Measurements from ENCODE around the gene AFF3.
"Not testable (repeated sequence)": the region's sequence is repeated elsewhere in the genome, so short reads cannot be mapped to it uniquely, and the experiment has no call there.

Gene AFF3

DNA sequence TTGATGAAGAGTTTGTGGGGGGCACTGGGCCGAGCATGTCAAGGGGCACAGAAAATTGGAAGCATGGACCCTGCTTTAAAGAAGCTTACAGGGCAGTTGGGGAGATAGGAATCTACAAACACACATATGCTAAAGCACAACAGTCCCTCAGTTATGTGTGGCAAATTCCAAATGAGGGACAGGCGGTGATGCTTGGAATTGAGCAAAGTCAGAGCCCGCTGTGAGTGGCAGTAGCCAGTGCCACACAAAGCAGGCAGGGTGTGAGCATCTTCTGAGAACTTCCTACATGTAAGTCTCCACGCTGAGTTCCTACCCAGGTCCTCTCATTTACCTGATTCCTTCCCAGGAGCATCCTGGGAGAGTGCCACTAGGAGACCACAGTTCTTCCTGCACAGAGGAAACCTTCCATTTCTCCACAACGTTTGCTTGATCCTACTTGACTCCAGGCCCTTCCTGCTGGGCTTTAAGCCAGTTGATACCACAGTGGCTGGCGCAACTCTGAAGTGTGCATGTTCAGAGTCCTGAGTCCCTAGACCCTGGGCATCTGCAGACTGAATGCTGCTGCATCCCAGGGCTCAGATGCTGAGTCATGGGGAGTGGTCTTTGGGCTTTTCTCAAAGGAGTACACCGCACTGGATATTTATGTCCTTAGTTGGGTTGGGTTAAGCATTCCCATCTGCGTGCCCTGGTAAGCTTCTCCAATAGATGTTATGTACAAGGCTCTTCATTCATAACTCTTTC lies 365.3 kb downstream of the AFF3 start:
- DNase-seq, result no peak

DNA sequence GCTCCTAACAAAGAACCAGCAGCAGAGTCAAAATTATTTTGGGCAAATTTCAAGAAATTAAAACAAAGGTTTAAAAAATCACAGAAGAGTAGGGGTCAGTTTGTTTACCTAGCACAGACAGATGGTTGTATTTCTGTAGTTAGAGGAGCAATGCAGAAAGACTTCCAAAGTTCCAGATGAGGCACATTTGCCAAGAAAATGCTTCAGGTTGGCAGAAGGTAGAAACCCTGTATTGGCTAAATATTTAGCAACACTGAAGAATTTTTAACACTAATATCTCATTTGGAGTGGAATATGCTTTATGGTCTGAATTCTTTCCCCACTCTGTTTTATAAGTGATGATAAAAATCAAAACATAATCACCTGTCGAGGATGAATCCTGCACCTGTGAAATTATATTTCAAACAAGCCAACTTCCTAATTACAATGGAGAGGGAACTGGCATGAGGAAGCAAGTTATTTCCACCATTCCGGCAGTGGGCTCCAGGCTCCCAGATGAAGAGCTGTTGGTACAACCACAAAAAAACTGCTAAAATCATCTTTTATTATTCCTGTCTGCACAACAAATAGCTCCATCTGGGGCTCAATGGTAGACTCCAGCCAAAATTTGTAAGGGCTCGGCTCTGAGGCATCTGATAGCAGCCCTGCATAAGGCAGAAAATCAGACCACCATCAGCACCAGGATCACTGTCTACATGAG lies 366.0 kb downstream of the AFF3 start:
- DNase-seq, result no peak

DNA sequence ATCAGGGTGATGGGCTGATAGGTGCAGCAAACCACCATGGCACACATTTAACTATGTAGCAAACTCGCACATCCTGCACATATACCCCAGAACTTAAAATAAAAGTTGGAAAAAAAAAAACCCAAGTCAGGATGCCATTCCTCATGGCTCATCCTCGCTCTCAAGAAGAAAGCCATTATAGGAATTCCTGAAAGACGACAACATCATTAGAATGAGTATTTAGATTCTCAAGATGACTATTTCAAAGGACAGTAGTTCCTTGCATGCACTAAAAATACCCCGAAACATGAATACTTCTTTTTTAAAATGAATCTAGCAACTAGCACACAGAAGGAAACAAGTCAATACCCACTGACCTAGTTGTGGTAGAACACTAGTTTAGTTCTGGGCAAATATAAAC lies 366.8 kb downstream of the AFF3 start:
- no peak for DNase-seq

DNA sequence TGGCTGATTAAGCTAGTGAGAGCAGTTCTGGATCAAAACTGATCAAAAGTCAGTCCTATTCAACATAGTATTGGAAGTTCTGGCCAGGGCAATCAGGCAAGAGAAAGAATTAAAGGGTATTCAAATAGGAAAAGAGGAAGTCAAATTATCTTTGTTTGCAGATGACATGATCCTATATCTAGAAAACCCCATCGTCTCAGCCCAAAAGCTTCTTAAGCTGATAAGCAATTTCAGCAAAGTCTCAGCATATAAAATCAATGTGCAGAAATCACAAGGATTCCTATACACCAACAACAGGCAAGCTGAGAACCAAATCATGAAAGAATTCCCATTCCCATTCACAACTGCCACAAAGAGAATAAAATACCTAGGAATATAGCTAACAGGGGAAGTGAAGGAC lies 368.7 kb downstream of the AFF3 start:
- DNase-seq, result not testable (repeated sequence)

DNA sequence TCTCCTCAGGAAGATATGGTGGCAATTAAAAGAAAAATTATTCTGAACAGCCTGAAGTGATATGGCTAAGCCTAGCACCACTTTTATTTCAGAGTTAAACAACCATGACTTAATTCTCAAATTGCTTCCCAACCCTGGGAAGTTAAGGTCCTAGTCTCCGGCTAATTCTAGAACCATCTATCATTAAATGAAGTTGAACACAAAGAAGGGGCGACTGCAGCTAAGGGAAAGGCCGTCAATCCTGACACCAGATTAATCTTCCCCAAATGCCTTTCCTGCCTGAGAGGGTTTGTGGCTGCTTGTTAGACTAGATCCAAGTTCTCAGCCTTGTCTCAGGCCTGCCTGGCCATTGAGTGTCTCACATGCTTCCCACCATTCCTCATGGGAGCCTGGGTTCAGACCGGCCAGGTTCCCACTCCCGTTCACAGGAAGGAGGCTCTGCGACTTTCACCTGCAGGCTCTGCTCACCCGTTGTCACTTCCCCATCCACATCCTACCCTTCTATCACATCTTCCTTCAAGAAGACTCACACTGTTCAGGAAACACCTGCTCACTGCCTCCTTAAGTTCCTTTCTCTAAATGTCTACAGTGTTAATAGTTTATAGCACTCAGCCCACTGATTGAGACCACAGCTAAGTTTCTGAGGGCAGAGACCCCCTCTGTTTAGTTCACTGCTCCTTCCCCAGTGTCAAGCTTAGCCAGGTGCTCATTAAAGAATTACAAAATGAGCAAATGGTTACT lies 369.6 kb downstream of the AFF3 start:
- DNase-seq, result no peak

DNA sequence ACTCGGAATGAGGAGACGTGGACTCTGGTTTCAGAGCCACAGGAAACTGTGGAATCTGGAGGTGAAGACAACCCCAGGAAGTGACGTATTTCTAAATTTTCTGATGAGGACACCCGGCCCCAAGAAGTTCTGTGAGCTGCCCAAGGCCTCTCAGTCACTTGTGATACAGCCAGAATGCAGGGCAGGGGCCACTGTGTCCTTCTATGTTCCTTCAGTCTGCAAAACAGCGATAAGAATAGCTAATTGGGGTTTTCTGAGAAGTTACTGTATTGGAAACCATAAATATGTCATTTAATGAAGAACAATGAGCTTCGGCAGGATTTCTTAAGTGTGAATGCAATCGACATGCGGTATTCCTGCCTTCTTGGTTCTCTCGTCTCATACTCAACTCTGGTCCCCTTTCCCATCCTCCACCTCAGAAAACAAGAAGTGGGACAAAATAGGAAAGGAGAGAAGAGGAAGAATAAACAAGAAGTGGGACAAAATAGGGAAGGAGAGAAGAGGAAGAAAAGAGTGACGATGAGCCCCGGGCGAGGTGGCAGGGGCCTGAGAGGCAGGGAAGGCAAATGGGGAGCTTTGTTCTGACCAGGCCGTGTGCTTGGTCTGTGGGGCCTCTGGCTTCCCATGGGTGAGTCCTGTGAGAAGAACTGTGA lies 370.6 kb downstream of the AFF3 start:
- peak; percentile 68 to 76 (median 76) for DNase-seq

DNA sequence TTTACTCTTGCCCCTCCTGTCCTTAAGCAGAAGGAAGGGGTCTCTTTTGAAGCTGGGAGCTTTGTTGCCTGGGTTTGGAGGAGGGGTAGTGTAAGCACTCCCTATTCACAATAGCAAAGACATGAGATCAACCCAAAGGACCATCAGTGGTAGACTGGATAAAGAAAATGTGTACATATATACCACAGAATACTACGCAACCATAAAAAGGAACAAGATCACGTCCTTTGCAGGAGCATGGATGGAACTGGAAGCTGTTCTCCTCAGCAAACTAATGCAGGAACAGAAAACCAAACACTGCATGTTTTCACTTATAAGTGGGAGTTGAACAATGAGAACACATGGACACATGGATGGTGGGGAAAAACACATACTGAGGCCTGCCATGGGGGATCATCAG lies 371.5 kb downstream of the AFF3 start:
- no peak for DNase-seq

DNA sequence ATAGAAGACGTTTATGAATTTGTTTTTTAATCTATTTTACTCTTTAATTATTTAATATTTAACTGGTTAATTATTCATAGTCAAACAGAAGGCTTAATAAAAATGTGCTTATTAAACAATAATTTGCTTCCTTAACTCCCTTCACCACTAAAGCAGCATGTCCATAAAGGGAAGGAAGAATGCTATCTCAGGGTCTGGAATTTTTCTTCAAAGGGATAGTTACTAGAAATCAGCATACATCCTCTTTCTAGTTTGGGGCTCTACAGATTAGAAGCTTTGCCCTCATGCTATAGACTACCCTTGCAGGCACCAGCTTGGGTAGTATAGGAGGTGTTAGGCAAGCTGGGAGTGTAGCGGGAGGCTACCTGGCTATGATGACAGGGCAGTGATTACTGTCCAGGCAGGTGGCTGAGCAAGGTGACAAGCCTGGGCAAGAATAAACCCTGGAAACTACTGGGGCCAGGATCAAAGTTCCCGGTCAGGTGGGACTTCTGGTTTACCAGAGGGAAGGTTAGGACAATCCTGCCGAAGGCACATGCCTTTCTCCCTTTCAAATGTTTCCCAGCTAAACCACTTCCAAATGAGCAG lies 376.6 kb downstream of the AFF3 start:
- DNase-seq, result peak; percentile 29 to 55 (median 50)

DNA sequence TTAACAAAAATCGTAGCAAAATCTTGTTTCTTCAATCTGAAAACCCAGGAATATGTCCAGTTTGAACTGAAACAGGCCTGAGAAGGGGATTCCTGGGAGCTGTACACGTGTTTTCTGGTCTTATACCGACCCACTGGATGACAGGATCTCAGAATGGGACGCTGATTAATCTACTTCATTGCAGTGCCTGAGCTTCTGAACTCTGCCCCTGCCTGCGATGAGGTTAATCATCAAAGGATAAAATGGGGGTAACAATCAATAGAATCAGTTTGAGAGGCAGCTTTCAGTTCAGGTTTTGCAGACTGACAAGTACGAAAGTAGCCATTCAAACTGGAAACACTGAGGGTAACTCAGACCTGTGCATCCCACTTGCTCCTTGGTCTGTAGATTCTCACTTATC lies 378.6 kb downstream of the AFF3 start:
- DNase-seq, result no peak

DNA sequence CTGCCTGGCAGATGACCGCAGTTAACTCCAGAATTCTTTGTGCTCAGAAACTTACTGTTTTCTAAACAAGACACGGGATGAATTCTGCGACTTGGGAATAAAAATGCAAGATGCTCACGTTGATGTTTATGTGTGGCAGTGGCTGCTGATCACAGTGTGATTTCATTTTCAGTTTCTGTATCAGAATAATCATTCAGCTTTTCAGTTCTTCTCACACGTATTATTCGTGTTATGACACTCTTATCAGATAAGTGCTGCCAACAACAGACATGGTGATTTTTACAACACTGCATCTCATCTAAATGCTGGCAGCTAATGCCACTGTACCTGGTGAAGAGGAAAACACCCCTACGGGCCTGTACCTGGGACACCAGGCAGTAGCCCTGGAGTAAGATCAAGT lies 379.7 kb downstream of the AFF3 start:
- no peak for DNase-seq

DNA sequence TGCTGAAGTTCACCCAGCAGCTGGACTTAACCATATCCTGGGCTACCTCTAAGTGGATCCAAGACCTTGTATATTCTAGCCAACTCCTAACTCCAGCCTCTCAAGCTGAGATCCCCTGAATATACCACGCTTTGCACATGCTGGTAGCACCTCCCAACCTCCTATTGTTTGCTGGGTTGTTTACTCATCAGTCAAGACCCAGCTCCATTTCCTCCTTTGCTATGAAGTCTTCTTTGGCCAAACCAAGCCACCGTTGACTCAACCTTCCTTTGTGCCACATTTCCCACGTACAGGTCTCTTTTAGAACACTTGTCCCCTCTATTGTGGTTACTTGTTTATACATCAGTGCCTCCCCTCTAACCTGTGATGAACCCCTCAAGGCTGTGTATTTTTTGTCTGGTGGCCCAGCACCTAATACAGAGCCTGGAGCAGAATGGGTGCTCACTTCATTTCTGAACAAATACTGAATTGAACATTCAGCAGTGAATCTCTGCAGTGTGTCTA lies 384.7 kb downstream of the AFF3 start:
- DNase-seq, result no peak

DNA sequence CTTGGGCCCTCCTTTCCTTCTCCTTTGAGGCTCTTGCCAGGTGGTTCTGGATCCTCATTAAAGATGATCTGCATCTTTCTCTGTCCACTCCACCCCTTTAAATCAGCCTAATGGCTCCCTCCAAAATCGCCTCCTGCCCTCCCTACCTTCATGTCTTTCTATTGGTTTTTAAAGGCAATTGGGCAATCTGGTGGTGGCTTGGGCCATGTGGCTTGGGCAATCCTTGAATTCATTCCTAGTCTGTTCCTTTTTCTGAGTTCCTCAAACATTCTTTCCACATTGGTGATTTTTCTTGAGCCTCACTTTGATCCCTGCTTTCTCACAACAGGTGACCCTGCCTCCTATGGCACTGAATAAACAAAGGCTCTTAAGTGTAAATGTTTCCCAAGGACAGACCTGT lies 386.3 kb downstream of the AFF3 start:
- peak; percentile 64 to 74 (median 71) for DNase-seq

DNA sequence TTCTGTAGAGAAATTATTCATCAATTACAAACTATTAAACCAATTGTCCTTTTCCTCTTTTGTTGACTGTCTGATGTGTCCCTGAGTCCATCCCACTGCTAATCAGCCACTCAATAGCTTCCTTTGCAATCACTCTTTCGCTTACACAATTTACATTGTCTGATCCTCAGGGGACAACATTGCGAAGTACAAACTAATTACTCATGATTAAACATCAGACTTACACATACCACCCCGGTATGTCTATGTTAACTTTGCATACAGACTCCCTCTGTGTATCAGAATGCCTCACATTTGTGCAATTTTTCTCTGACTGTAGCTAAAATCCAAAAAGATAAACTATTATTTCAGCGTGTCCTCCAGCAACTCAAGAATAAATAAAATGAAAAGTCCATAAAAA lies 388.2 kb downstream of the AFF3 start:
- DNase-seq, result peak; percentile 13 to 59 (median 58)

DNA sequence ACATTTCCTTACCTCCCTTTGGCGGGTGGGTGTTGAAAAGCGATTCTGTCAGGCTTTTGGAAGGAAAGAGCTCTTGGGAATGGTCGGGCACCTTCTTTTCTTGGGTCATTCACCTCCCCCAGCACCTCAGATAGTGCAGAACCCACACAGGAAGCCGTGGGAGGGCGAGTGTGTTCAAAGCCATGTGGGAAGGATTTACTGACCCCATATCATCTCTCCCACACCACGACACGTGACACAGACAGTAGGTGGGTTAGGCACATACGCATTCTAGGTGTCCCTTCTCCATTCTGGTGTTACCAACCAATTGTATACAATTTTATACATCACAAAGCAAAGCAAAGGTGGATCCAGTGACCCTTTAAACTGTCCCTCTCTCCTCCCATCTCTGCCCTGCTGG lies 388.9 kb downstream of the AFF3 start:
- DNase-seq, result no peak

DNA sequence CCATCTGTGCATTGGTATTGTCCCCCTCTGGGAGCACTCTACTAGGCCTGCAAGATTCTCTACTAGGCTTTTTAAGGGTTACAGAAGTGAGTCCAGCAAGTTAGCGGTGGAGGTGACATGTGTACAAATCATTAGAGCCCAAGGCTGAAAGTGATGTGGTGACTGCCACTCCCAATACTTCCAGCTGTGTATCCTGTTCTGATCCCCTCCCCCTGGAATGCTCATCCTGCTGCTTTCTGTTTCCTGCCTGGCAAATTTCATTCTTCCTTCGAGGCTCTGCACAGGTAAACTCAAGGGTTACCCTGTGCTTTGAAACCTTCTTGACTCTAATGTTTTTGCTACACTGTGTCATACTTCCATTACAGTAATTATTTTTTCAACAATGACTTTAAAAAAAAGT lies 394.0 kb downstream of the AFF3 start:
- no peak for DNase-seq

DNA sequence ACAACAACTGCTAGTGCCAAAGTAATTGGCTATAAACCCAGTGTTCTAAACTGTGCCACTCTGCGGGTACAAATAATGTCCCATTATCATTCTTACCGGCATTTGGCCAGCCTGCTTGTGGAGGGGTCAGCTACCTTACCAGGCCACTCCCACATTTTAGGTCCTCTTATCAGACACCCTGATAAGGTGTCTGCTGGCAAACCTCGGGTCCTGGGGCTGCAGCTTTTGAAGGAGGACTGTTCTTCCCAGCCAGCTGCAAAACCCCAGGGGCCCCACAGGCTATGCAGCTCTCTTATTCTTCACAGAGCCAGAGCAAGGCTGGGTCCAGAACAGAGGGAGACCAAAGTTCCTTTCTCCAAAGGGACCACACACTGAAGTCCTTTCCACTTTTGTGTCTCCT lies 394.5 kb downstream of the AFF3 start:
- DNase-seq, result no peak

DNA sequence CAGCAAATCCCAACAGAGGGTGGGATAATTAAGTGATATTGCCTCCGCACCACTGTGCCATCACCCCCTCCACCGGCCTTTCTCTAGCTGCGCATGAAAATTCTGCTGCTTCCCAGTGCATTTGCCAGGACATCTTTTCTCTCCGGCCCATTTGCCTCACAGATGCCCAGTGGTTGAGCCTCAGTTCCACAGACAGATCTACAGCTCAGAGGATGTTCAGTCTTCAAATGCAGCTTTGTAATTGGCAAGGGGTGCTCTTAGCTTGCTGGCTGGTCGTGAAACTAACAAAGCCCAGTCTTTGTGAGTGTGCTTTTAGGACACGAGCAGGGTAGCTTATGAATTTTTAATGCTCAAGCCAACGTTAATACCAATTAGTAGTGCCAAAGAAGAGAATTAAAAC lies 399.2 kb downstream of the AFF3 start:
- no peak for DNase-seq

DNA sequence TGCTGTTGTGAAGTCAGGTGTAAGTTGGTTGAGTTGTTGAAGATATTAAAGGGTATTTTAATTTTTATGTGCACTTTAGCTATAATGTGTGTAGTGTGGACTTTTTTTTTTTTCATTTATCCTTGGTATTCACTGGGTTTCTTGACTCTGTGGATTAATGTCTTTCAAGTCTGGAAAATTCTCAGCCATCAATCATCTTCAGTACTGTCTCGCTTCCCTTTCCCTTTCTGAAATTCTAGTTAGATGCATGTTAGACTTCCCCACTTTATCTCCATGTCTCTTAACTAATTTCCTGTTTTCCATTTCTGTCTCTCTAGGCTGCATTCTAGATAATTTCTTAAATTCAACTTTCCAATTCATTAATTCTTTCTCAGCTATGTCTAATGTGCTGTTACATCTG lies 404.9 kb downstream of the AFF3 start:
- peak in 1 of 3 donors; percentile 27 for DNase-seq

DNA sequence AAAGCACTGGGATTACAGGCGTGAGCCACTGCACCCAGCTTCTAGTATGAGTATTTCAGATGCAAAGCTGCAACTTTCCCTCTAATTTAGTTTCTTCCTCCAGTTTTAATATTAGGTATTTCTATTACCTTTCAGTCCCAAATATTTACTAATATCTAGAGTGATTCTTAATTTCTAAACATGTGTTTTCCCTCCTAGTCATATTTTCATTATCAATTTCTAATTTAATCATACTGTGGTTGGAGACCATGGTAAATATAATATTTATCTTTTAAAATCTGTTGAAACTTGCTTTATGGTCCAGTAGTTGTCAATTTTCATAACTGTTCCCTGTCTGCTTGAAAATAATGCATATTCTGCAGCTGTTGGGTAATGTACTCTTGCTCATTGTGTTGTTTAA lies 406.6 kb downstream of the AFF3 start:
- no peak for DNase-seq

DNA sequence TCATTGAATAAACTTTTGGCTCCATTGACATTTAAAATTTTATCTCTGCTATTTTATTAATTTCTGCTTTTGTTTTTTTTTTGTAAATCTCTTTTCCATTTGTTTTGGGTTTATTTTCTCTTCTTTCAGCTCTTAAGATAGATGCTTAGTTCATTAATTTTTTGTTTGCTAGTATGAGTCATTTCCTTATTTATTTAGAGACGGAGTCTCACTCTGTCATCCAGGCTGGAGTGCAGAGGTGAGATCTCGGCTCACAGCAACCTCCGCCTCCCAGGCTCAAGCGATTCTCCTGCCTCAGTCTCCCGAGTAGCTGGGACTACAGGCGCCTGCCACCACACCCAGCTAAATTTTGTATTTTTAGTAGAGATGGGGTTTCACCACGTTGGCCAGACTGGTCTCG lies 407.1 kb downstream of the AFF3 start:
- not testable (repeated sequence) for DNase-seq

DNA sequence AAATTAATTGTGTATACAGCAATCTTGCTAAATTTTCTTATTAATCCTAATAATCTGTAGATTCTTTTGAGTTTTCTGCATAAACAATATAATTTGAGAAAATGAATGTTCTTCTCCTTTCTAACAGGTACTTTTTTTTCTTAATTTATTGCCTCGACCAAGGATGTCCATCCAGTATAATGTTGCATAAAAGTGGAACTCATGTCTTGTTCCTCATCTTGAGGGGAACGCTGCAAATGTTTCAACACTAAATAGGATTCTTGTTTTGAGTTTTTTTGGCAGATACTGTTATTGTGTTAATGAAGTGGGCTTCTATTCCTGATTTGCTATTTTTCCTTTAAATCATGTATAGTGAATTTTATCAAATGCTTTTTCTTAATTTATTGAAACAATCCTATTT lies 408.2 kb downstream of the AFF3 start:
- DNase-seq, result peak; percentile 33 to 65 (median 53)

DNA sequence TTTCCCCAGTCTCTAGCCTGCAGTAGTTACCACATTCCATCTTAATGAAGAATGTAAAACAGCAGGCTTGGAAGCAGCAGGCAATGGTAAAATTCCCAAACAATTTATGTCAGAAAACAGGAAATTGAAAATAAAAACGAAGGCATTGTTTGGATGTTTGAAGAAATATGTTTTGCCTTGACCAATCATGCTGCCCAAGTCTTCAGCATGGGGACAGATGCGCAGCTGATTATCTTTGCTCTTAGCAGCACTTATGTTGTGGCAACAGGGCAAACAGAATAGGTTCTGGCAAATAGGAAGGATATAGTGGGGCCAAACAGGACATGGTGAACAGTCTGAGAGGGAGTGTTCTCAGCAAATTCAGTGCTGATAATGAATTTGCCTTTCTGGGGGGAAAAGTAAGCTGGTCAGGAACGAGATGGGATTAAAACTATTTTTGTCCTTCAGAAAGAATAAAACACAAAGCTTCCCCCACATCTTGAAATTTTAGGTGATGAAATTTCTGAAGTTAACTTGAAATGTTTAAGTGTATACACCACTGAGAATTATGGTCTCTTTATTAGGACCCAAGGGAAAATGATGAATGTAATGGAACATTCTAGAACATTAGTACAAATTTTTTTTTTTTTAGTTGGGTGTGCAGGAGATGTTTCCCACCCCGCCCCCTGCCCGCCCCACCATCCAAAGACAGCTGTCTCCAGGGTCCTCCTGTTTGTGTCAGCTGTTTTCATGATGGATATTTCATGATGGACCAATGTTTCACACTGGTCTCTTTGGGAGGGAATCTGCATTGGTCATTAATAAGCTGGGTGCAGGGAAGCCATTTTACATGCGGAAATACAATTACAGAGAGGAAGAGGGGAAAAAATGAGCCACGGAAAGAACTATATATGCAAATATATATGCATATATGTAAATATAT lies 413.0 kb downstream of the AFF3 start:
- no peak for DNase-seq

Data from suppressor macrophage treated with lipopolysaccharide for 1 hour (primary cell).